SK-N-SH (cell line): Measurements from ENCODE around the gene SPATA2. TPM values are rescaled to one million over a fixed set of nuclear protein-coding genes. Genes with fewer than 3 reads are reported as not detected.

ENCODE experiments used
- CTCF ChIA-PET: fragments of 300-600, 350-600 bp; formaldehyde crosslinking; extraction: SDS; loops from one replicate; lab custom pipeline; 2021; lab: Yijun Ruan, JAX
- POLR2A ChIA-PET: fragments of 350-600 bp; sonication (Branson Sonifier 250); formaldehyde crosslinking; extraction: SDS; loops from one replicate; lab custom pipeline; 2020; ENCODE audit warnings: antibody characterized with exemption, inconsistent platforms; lab: Yijun Ruan, JAX
- DNase-seq: peaks from one replicate; pipeline ENCODE4 v3.0.0; 2012
- H2AFZ ChIP-seq: fragments of 200-600 bp; sonication (generic); 2 replicates; pipeline ENCODE4 v1.8.1; 2016; ENCODE audit warnings: antibody characterized with exemption, mild to moderate bottlenecking, low read depth
- H3F3A ChIP-seq: fragments of 200-600 bp; sonication (generic); replicated peaks from 2 replicates; pipeline ENCODE3; 2016; ENCODE audit warnings: antibody characterized with exemption, mild to moderate bottlenecking; ENCODE audit not compliant: insufficient read depth
- H3K27ac ChIP-seq, 2 experiments: fragments of 200-500 bp in 1 of 2; fragments of 200-600 bp in 1 of 2; sonication (Bioruptor generic) in 1 of 2; sonication (generic), shearing (Covaris generic) in 1 of 2; 2 replicates each; pipeline versions ENCODE4 v1.5.1 to v1.6.1; 2014 to 2016; ENCODE audit warnings: low read depth in 2 of 2, inconsistent platforms in 1 of 2, low read length in 1 of 2, mild to moderate bottlenecking in 1 of 2, mixed read lengths in 1 of 2
- H3K27me3 ChIP-seq: fragments of 200-600 bp; sonication (generic), shearing (Covaris generic); 2 replicates; pipeline ENCODE4 v1.6.1; 2016; ENCODE audit warnings: mixed run types; ENCODE audit not compliant: insufficient read depth
- H3K36me3 ChIP-seq, 2 experiments: fragments of 200-500 bp in 1 of 2; fragments of 200-600 bp in 1 of 2; sonication (Bioruptor generic) in 1 of 2; sonication (generic) in 1 of 2; replicated peaks in 1 of 2; 2 replicates each; pipeline versions ENCODE3 to v1.5.1; 2014 to 2016; ENCODE audit warnings: low read length in 1 of 2, mild to moderate bottlenecking in 1 of 2; ENCODE audit not compliant: insufficient read depth in 2 of 2, control insufficient read depth in 1 of 2
- H3K4me1 ChIP-seq, 2 experiments: fragments of 200-500 bp in 1 of 2; fragments of 200-600 bp in 1 of 2; sonication (Bioruptor generic) in 1 of 2; sonication (generic), shearing (Covaris generic) in 1 of 2; 2 replicates each; pipeline versions ENCODE4 v1.5.1 to v1.6.1; 2014 to 2016; ENCODE audit warnings: low read depth in 1 of 2, low read length in 1 of 2, mixed run types in 1 of 2; ENCODE audit not compliant: insufficient read depth in 2 of 2, control insufficient read depth in 1 of 2
- H3K4me2 ChIP-seq: fragments of 200-600 bp; sonication (generic), shearing (Covaris generic); 2 replicates; pipeline ENCODE4 v1.6.1; 2017; ENCODE audit warnings: mixed run types
- H3K4me3 ChIP-seq, 2 experiments: fragments of 200-500 bp in 1 of 2; fragments of 200-600 bp in 1 of 2; sonication (Bioruptor generic) in 1 of 2; sonication (generic), shearing (Covaris generic) in 1 of 2; 2 replicates each; pipeline versions ENCODE4 v1.5.1 to v1.8.1; 2014 to 2016; ENCODE audit warnings: low read depth in 2 of 2, inconsistent platforms in 1 of 2, low read length in 1 of 2, mild to moderate bottlenecking in 1 of 2, mixed read lengths in 1 of 2, moderate library complexity in 1 of 2
- H3K79me2 ChIP-seq: fragments of 200-600 bp; sonication (generic); 2 replicates; pipeline ENCODE4 v1.8.1; 2017; ENCODE audit warnings: mild to moderate bottlenecking; ENCODE audit not compliant: insufficient read depth
- H3K9ac ChIP-seq: fragments of 200-600 bp; sonication (generic); 2 replicates; pipeline ENCODE4 v1.6.1; 2017; ENCODE audit warnings: mixed run types
- H3K9me2 ChIP-seq: fragments of 200-600 bp; sonication (generic); 2 replicates; pipeline ENCODE4 v1.6.1; 2017; ENCODE audit warnings: mixed run types
- H3K9me3 ChIP-seq: fragments of 200-600 bp; sonication (generic); 2 replicates; pipeline ENCODE4 v1.6.1; 2017; ENCODE audit warnings: mixed run types, mild to moderate bottlenecking, moderate library complexity
- H4K20me1 ChIP-seq: fragments of 200-600 bp; sonication (generic); 2 replicates; pipeline ENCODE4 v1.6.1; 2017; ENCODE audit warnings: mild to moderate bottlenecking, mixed run types; ENCODE audit not compliant: insufficient read depth
- ELF1 ChIP-seq: IDR thresholded peaks from 2 replicates; pipeline ENCODE4 v1.4.0; 2012
- EZH2phosphoT487 ChIP-seq: fragments of 200-600 bp; sonication (generic); IDR thresholded peaks from 2 replicates; pipeline ENCODE4 v1.6.1; 2017; ENCODE audit warnings: low read depth, mixed run types, mild to moderate bottlenecking, antibody characterized with exemption, moderate library complexity, borderline replicate concordance
- FOXJ3 ChIP-seq: sonication (generic); formaldehyde crosslinking; IDR thresholded peaks from 2 replicates; pipeline ENCODE4 v1.5.1; 2020; ENCODE audit warnings: mild to moderate bottlenecking, missing genetic modification reagents
- GATA2 ChIP-seq: sonication (generic); formaldehyde crosslinking; IDR thresholded peaks from 2 replicates; pipeline ENCODE4 v1.5.0; 2020; ENCODE audit warnings: mild to moderate bottlenecking, missing genetic modification reagents
- MAX ChIP-seq: IDR thresholded peaks from 2 replicates; pipeline ENCODE4 v1.4.0; 2012; ENCODE audit warnings: low read depth
- MEF2A ChIP-seq: IDR thresholded peaks from 2 replicates; pipeline ENCODE4 v1.4.0; 2012; ENCODE audit warnings: low read depth, borderline replicate concordance
- MXI1 ChIP-seq: IDR thresholded peaks from 2 replicates; pipeline ENCODE4 v1.6.1; 2012; ENCODE audit warnings: mild to moderate bottlenecking, low read depth, low read length, improper control_type of control experiment
- NFIC ChIP-seq: IDR thresholded peaks from 2 replicates; pipeline ENCODE4 v1.4.0; 2012; ENCODE audit warnings: borderline replicate concordance
- PBX3 ChIP-seq: IDR thresholded peaks from 2 replicates; pipeline ENCODE4; 2012
- POLR2AphosphoS5 ChIP-seq: IDR thresholded peaks from 2 replicates; pipeline ENCODE4 v1.6.1; 2012; ENCODE audit warnings: low read depth, low read length
- USF1 ChIP-seq: IDR thresholded peaks from 2 replicates; pipeline ENCODE4 v1.4.0; 2012; ENCODE audit warnings: low read depth, borderline replicate concordance
- USF2 ChIP-seq: fragments of 150-350 bp; IDR thresholded peaks from 2 replicates; pipeline ENCODE4 v1.6.1; 2017; ENCODE audit warnings: antibody characterized with exemption, low read length, low read depth, borderline replicate concordance
- YY1 ChIP-seq: IDR thresholded peaks from 2 replicates; pipeline ENCODE4 v1.4.0; 2012; ENCODE audit warnings: low read depth, mild to moderate bottlenecking
- ZBTB33 ChIP-seq: IDR thresholded peaks from 2 replicates; pipeline ENCODE4 v1.4.0; 2012; ENCODE audit warnings: low read depth, borderline replicate concordance
- WGBS: methylation state at CpG from one replicate; pipeline ENCODE4 v1.1.6; 2017; ENCODE audit warnings: low lambda C conversion rate; 5-methylcytosine and 5-hydroxymethylcytosine counted together
- polyA plus RNA-seq, 3 experiments: library from polyadenylated mRNA; depleted of rRNA; stranded (reverse); fragments of >200 nt; gene quantifications; 2 replicates each; pipeline ENCODE4 v1.2.3, GENCODE V29; 2012
- TF ChIP-seq, protein P1 (sequence below): fragments of 200-600 bp; sonication (generic); IDR thresholded peaks from 2 replicates; pipeline ENCODE4 v1.6.1; 2017; ENCODE audit warnings: antibody characterized with exemption, mild to moderate bottlenecking, moderate library complexity

SPATA2 gene
- polyA plus RNA-seq, 1 of the 3 experiments (the other 2 are of a cell fraction) = 7.2 TPM

GRCh38 chr20:49915118-49915379 is 280 bp downstream of the SPATA2 start:
- Histone ChIP-seq H2AFZ (peak overlapping the region; percentile 97), H4K20me1 (peaks cover 43% of the 10 kb centered on the region), H3K9me2 (no peaks in the 10 kb centered on the region), H3K79me2 (peaks cover 53% of the 10 kb centered on the region), H3K4me1 (peaks cover 0 to 19% of the 10 kb centered on the region in 2 experiments; a peak in 1 of 4 replicates), H3K9ac (peak overlapping the region; percentile 98), H3K36me3 (peaks cover 0 to 2% of the 10 kb centered on the region in 2 experiments), H3K27me3 (no peaks in the 10 kb centered on the region), H3K4me2 (peak overlapping the region; percentile 98), H3K4me3 (peak overlapping the region; percentile 89 to 97), H3K9me3 (no peaks in the 10 kb centered on the region), H3K27ac (peak overlapping the region; percentile 98 to 100; a peak in 3 of 4 replicates), H3F3A (peaks cover 9% of the 10 kb centered on the region)
- TF ChIP-seq NFIC = no peak
- TF ChIP-seq, protein P1, sequence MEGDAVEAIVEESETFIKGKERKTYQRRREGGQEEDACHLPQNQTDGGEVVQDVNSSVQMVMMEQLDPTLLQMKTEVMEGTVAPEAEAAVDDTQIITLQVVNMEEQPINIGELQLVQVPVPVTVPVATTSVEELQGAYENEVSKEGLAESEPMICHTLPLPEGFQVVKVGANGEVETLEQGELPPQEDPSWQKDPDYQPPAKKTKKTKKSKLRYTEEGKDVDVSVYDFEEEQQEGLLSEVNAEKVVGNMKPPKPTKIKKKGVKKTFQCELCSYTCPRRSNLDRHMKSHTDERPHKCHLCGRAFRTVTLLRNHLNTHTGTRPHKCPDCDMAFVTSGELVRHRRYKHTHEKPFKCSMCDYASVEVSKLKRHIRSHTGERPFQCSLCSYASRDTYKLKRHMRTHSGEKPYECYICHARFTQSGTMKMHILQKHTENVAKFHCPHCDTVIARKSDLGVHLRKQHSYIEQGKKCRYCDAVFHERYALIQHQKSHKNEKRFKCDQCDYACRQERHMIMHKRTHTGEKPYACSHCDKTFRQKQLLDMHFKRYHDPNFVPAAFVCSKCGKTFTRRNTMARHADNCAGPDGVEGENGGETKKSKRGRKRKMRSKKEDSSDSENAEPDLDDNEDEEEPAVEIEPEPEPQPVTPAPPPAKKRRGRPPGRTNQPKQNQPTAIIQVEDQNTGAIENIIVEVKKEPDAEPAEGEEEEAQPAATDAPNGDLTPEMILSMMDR = 0 out of 2 replicates have a peak, but pooled peaks have one; percentile 25
- POLR2A ChIA-PET = interaction anchor here (1.0 kb wide), 1 partner anchor 9 kb away, joined by 3 read pairs; no protein-coding TSS in a partner anchor
- no peak for DNase-seq
- no CpG with 5 or more reads among the region's 23 CpGs for WGBS
- CTCF ChIA-PET = interaction anchor here (0.9 to 3.3 kb wide), 6 partner anchors 12 to 373 kb away, joined by 3 to 11 read pairs (median 6); partner anchors contain the start of gene RNF114

GRCh38 chr20:49914310-49915117 is 815 bp downstream of the SPATA2 start:
- Histone ChIP-seq H3K4me2 (peak overlapping the region; percentile 98), H3F3A (peaks cover 9% of the 10 kb centered on the region), H3K79me2 (peaks cover 58% of the 10 kb centered on the region), H3K36me3 (peaks cover 0 to 7% of the 10 kb centered on the region in 2 experiments), H3K4me3 (peak overlapping the region; percentile 89 to 97), H3K27ac (peak overlapping the region; percentile 98 to 100; a peak in 3 of 4 replicates), H3K9ac (peak overlapping the region; percentile 98), H3K9me2 (no peaks in the 10 kb centered on the region), H2AFZ (peak overlapping the region; percentile 97), H3K27me3 (no peaks in the 10 kb centered on the region), H3K4me1 (peaks cover 0 to 19% of the 10 kb centered on the region in 2 experiments; a peak in 1 of 4 replicates), H3K9me3 (no peaks in the 10 kb centered on the region), H4K20me1 (peaks cover 48% of the 10 kb centered on the region)
- ChIA-PET CTCF (interaction anchor here (0.9 to 3.3 kb wide), 5 partner anchors 22 to 373 kb away, joined by 3 to 11 read pairs (median 6); partner anchors contain the start of gene RNF114), POLR2A (no interaction called here)
- DNase-seq = no peak
- WGBS = 7% methylated on average over 10 of the region's 19 CpGs
- TF ChIP-seq GATA2 (CRISPR knock-in tag) = no peak
- TF ChIP-seq EZH2phosphoT487 = no peak
- no peak for TF ChIP-seq MEF2A
- no peak for TF ChIP-seq POLR2AphosphoS5
- TF ChIP-seq ZBTB33 = no peak
- TF ChIP-seq, protein P1 = no peak
- no peak for TF ChIP-seq YY1
- no peak for TF ChIP-seq MAX
- TF ChIP-seq USF1 = no peak
- TF ChIP-seq ELF1 = no peak
- no peak for TF ChIP-seq PBX3
- TF ChIP-seq MXI1 = no peak
- TF ChIP-seq FOXJ3 (CRISPR knock-in tag) = no peak
- no peak for TF ChIP-seq USF2
